Brain microvascular endothelial cell (primary cell): ENCODE results near the gene TIAM2.

Experiments
- DNase-seq: peaks from one replicate; pipeline ENCODE4 v3.0.0-alpha.2; 2020
- H3K27ac ChIP-seq: fragments of 250-450 bp; sonication (Bioruptor Pico); 2 replicates; pipeline ENCODE4 v1.5.1; 2020; ENCODE audit warnings: mild to moderate bottlenecking, moderate library complexity
- H3K27me3 ChIP-seq: fragments of 250-450 bp; sonication (Bioruptor Pico); replicated peaks from 2 replicates; pipeline ENCODE4 v1.5.1; 2020; ENCODE audit warnings: mild to moderate bottlenecking
- H3K36me3 ChIP-seq: fragments of 250-450 bp; sonication (Bioruptor Pico); replicated peaks from 2 replicates; pipeline ENCODE4 v1.5.1; 2020; ENCODE audit warnings: mild to moderate bottlenecking
- H3K4me3 ChIP-seq: 2 replicates; pipeline ENCODE4 v1.5.1; 2011; ENCODE audit warnings: low read depth, mild to moderate bottlenecking, control low read depth, low read length, moderate library complexity
- in situ Hi-C: cut with HindIII; loops from 2 replicates; pipeline ENCODE4 v1.10.0; 2017; ENCODE audit warnings: low sequenced_read_pairs, low pct_ligation_motif_present
- TF ChIP-seq, protein P1 (sequence below): IDR thresholded peaks from 2 replicates; pipeline ENCODE4 v1.5.1; 2011; ENCODE audit warnings: low read depth, mild to moderate bottlenecking, moderate library complexity, low read length, control low read depth, inconsistent platforms; ENCODE audit errors: missing control alignments

Gene TIAM2

GRCh38 chr6:155157101-155157500 is 162.0 kb downstream of the TIAM2 start:
- H3K27ac ChIP-seq = no peak overlapping the region
- in situ Hi-C loops = no loop called here
- no peaks in the 10 kb centered on the region for H3K27me3 ChIP-seq
- DNase-seq = no peak
- H3K36me3 ChIP-seq = no peaks in the 10 kb centered on the region
- no peak overlapping the region for H3K4me3 ChIP-seq
- TF ChIP-seq, protein P1, sequence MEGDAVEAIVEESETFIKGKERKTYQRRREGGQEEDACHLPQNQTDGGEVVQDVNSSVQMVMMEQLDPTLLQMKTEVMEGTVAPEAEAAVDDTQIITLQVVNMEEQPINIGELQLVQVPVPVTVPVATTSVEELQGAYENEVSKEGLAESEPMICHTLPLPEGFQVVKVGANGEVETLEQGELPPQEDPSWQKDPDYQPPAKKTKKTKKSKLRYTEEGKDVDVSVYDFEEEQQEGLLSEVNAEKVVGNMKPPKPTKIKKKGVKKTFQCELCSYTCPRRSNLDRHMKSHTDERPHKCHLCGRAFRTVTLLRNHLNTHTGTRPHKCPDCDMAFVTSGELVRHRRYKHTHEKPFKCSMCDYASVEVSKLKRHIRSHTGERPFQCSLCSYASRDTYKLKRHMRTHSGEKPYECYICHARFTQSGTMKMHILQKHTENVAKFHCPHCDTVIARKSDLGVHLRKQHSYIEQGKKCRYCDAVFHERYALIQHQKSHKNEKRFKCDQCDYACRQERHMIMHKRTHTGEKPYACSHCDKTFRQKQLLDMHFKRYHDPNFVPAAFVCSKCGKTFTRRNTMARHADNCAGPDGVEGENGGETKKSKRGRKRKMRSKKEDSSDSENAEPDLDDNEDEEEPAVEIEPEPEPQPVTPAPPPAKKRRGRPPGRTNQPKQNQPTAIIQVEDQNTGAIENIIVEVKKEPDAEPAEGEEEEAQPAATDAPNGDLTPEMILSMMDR = no peak

- no peak overlapping the region for H3K4me3 ChIP-seq
- DNase-seq = no peak
- in situ Hi-C loops = no loop called here
- no peaks in the 10 kb centered on the region for H3K36me3 ChIP-seq
- no peak overlapping the region for H3K27ac ChIP-seq
- no peaks in the 10 kb centered on the region for H3K27me3 ChIP-seq
- TF ChIP-seq, protein P1 = no peak
Observed at GRCh38 chr6:155158030-155158843, 163.1 kb downstream of the TIAM2 start.

DNA sequence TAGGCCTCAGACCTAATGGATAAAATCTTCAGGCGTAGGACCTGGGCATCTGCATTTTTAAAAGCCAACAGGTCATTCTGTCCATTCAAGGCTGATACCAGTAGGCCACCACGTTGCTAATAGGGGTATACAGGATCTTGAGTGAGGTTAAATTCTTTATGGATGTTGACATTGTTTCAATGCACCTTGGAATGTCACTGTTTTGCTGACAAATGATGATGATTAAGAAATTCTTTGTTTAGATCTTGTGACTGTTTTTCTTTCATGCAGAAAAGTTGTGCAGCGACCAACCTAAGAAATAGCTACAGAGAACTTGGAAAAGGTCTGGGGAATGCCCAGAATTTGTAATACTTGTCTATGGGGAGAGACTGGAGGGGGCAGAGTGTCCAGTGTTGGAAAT is 167.6 kb downstream of the TIAM2 start:
- no peaks in the 10 kb centered on the region for H3K27me3 ChIP-seq
- in situ Hi-C loops = no loop called here
- no peaks in the 10 kb centered on the region for H3K36me3 ChIP-seq
- TF ChIP-seq, protein P1 = no peak
- H3K27ac ChIP-seq = no peak overlapping the region
- no peak for DNase-seq
- no peak overlapping the region for H3K4me3 ChIP-seq

GRCh38 chr6:155163601-155164000 is 168.5 kb downstream of the TIAM2 start:
- Histone ChIP-seq H3K36me3 (no peaks in the 10 kb centered on the region), H3K27me3 (no peaks in the 10 kb centered on the region), H3K4me3 (no peak overlapping the region), H3K27ac (no peak overlapping the region)
- TF ChIP-seq, protein P1 = no peak
- no peak for DNase-seq
- in situ Hi-C loops = no loop called here

DNA sequence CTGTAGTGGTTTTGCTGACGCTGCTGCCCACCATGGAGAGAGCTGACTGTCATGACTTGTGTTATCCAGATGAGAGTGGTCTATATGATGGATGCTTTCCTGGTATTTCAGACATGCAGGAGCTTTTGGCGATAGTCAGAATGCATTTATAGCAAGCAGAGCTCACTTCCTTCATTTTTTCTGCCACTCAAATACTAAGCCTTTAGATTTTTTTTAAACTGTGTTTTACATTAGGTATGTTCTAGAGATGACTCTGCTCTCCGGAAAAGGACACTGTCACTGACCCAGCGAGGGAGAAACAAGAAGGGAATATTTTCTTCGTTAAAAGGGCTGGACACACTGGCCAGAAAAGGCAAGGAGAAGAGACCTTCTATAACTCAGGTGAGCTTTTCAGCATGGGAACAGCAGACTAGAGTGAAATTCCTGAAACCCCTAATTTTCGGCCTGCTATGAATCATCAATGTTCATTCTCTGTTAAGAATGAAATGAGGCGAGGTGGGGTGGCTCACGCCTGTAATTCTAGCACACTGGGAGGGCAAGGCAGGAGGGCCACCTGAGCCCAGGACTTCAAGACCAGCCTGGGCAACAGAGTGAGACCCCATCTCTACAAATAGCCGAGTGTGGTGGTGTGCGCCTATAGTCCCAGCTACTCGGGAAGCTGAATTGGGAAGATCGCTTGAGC is 170.1 kb downstream of the TIAM2 start:
- in situ Hi-C loops = no loop called here
- TF ChIP-seq, protein P1 = no peak

More for the DNA sequence above, 170.1 kb downstream of the TIAM2 start:
- H3K36me3 ChIP-seq = no peaks in the 10 kb centered on the region
- no peak overlapping the region for H3K4me3 ChIP-seq
- H3K27me3 ChIP-seq = no peaks in the 10 kb centered on the region
- DNase-seq = no peak
- H3K27ac ChIP-seq = no peak overlapping the region
